A549 (cell line): ENCODE results near the gene SPTB. TPM values are rescaled to one million over a fixed set of nuclear protein-coding genes. Genes with fewer than 3 reads are reported as not detected.

Source experiments
- ATAC-seq, 2 experiments: fragments of 200-7000 bp in 1 of 2; fragments of >200 bp in 1 of 2; cut with Nextera tagmentation in 1 of 2; cut with Tn5 transposase in 1 of 2; 3 replicates each; pipeline versions ENCODE4 v1.8.0 to v1.9.1; 2018 to 2020; ENCODE audit warnings: mild to moderate bottlenecking in 1 of 2, moderate library complexity in 1 of 2
- CTCF ChIA-PET: fragments of 300-600 bp; sonication (Branson Sonifier 250); formaldehyde crosslinking; extraction: SDS; loops from one replicate; lab custom pipeline; 2021; ENCODE audit warnings: antibody characterized with exemption, inconsistent platforms; lab: Yijun Ruan, JAX
- POLR2A ChIA-PET: fragments of 350-600 bp; formaldehyde crosslinking; extraction: SDS; loops from one replicate; lab custom pipeline; 2021; ENCODE audit warnings: antibody characterized with exemption, inconsistent platforms; lab: Yijun Ruan, JAX
- DNase-seq, 2 experiments: peaks; one replicate each; pipeline versions ENCODE4 v3.0.0 to v3.0.0-alpha.2; 2011 to 2016; ENCODE audit warnings: low read depth in 1 of 2, low spot score in 1 of 2
- FAIRE-seq: peaks from 2 replicates; lab custom pipeline; 2011; peaks lifted over from hg19 to GRCh38; lab: Jason Lieb, UNC
- H3K27ac ChIP-seq, 2 experiments: fragments of >200 bp; sonication (Bioruptor Twin); formaldehyde crosslinking; 3 replicates each; pipeline ENCODE4 v1.5.1; 2016 to 2017
- H3K4me1 ChIP-seq: fragments of >200 bp; sonication (Bioruptor Twin); formaldehyde crosslinking; 3 replicates; pipeline ENCODE4 v1.6.1; 2016
- H3K4me2 ChIP-seq: fragments of >200 bp; sonication (Bioruptor Twin); formaldehyde crosslinking; 3 replicates; pipeline ENCODE4 v1.6.1; 2016
- H3K4me3 ChIP-seq: fragments of >200 bp; sonication (Bioruptor Twin); formaldehyde crosslinking; 3 replicates; pipeline ENCODE4 v1.5.1; 2016
- H3K9me3 ChIP-seq: fragments of >200 bp; sonication (Bioruptor Twin); formaldehyde crosslinking; 3 replicates; pipeline ENCODE4 v1.6.1; 2016
- CEBPB ChIP-seq, 2 experiments: fragments of >200 bp in 1 of 2; sonication (Bioruptor Twin) in 1 of 2; formaldehyde crosslinking in 1 of 2; IDR thresholded peaks; 2 replicates each; pipeline ENCODE4 v1.6.1; 2012 to 2016
- CTCF ChIP-seq: fragments of >200 bp; sonication (Bioruptor Twin); formaldehyde crosslinking; IDR thresholded peaks from 3 replicates; pipeline ENCODE4 v1.5.1; 2016
- EP300 ChIP-seq, 2 experiments: fragments of >200 bp; sonication (Bioruptor Twin); formaldehyde crosslinking; IDR thresholded peaks; 2 replicates in 1 of 2; 3 replicates in 1 of 2; pipeline ENCODE4 v1.6.1; 2016 to 2017
- HDAC2 ChIP-seq: fragments of 200-600 bp; sonication (generic); IDR thresholded peaks from 2 replicates; pipeline ENCODE4 v1.6.1; 2016
- HOXB5 ChIP-seq: fragments of 250-450 bp; sonication (Bioruptor Pico); IDR thresholded peaks from 2 replicates; pipeline ENCODE4 v1.5.0; 2020; ENCODE audit warnings: mild to moderate bottlenecking, moderate library complexity
- MAFK ChIP-seq: fragments of 450-650 bp; IDR thresholded peaks from 2 replicates; pipeline ENCODE4 v1.6.1; 2014; ENCODE audit not compliant: partially characterized antibody
- NPAS2 ChIP-seq: fragments of 250-450 bp; sonication (Bioruptor Pico); IDR thresholded peaks from 2 replicates; pipeline ENCODE4 v1.8.0; 2022; ENCODE audit warnings: mild to moderate bottlenecking, moderate library complexity, borderline replicate concordance
- RAD21 ChIP-seq, 2 experiments: fragments of >200 bp in 1 of 2; sonication (Bioruptor Twin) in 1 of 2; formaldehyde crosslinking in 1 of 2; IDR thresholded peaks in 1 of 2; conservative IDR thresholded peaks in 1 of 2; 2 replicates in 1 of 2; 3 replicates in 1 of 2; pipeline ENCODE4 v1.6.1; 2012 to 2018; ENCODE audit warnings: inconsistent platforms in 1 of 2
- RCOR1 ChIP-seq: fragments of 150-350 bp; IDR thresholded peaks from 2 replicates; pipeline ENCODE4 v1.6.1; 2014; ENCODE audit warnings: antibody characterized with exemption, low read length, low read depth
- RFX5 ChIP-seq: fragments of 450-650 bp; IDR thresholded peaks from 2 replicates; pipeline ENCODE4 v1.7.1; 2014; ENCODE audit warnings: antibody characterized with exemption, mild to moderate bottlenecking, moderate library complexity
- RNF2 ChIP-seq: fragments of 200-600 bp; sonication (generic); IDR thresholded peaks from 2 replicates; pipeline ENCODE4 v1.6.1; 2016; ENCODE audit warnings: low read depth, mild to moderate bottlenecking, antibody characterized with exemption, moderate library complexity, borderline replicate concordance
- SMC3 ChIP-seq: fragments of >200 bp; sonication (Bioruptor Twin); formaldehyde crosslinking; IDR thresholded peaks from 3 replicates; pipeline ENCODE4 v1.6.1; 2018; ENCODE audit warnings: inconsistent platforms
- SREBF2 ChIP-seq: fragments of 450-650 bp; IDR thresholded peaks from 2 replicates; pipeline ENCODE4 v1.6.1; 2014; ENCODE audit warnings: mild to moderate bottlenecking, moderate library complexity
- TP53 ChIP-seq: fragments of 250-450 bp; sonication (Bioruptor Pico); IDR thresholded peaks from 2 replicates; pipeline ENCODE4 v1.5.0; 2021; ENCODE audit warnings: mild to moderate bottlenecking, moderate library complexity
- ZC3H11A ChIP-seq: fragments of 450-650 bp; IDR thresholded peaks from 2 replicates; pipeline ENCODE4 v1.6.1; 2014; ENCODE audit warnings: antibody characterized with exemption, mild to moderate bottlenecking
- WGBS: methylation state at CpG from one replicate; pipeline ENCODE4 v1.1.6; 2017; ENCODE audit errors: missing lambda C conversion rate; 5-methylcytosine and 5-hydroxymethylcytosine counted together
- polyA plus RNA-seq, 4 experiments: library from polyadenylated mRNA; depleted of rRNA in 3 of 4; stranded (reverse); fragments of >200 nt; fragmentation: RNase III in 1 of 4; extraction: RNeasy Plus Mini Kit Qiagen cat#74134 plus additional on column Dnase treatment in 1 of 4; gene quantifications; 2 replicates in 3 of 4; 3 replicates in 1 of 4; pipeline ENCODE4 v1.2.3, GENCODE V29; 2011 to 2017
- TF ChIP-seq, protein P1 (sequence below): fragments of 200-600 bp; sonication (generic); IDR thresholded peaks from 2 replicates; pipeline ENCODE4 v1.6.1; 2016; ENCODE audit warnings: antibody characterized with exemption, mild to moderate bottlenecking, moderate library complexity
- TF ChIP-seq, protein P2 (sequence below): fragments of >200 bp; sonication (Bioruptor Twin); formaldehyde crosslinking; IDR thresholded peaks from 3 replicates; pipeline ENCODE4 v1.6.1; 2016

Gene SPTB
- polyA plus RNA-seq, 2 of the 4 experiments (the other 2 are of a cell fraction): 0.27 to 2.1 TPM

DNA sequence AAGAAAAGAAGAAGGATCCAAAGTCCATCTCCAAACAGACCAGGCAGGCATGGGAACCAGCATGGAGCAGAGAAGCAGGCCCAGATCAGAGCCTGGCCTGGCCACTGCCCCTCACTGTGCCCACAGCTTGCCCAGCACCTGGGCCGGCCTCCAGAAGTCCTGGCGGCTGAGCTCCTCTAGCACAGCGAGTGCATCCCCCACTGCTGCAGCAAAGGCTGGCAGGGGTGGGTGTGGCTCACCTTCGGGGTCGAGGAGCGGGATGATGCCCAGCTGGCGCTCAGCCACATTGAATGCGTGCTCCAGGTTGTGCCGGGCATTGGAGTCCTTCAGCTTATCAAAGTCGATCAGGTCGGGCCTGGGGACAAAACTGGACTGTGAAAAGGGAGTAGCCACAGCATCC lies 78.7 kb downstream of the SPTB start:
- no peak for ATAC-seq
- FAIRE-seq: no peak
- Histone ChIP-seq H3K4me1 (peaks cover 28% of the 10 kb centered on the region), H3K4me2 (no peak overlapping the region), H3K27ac (peak overlapping the region in 1 of 2 experiments; percentile 32; a peak in 2 of 6 replicates), H3K9me3 (no peaks in the 10 kb centered on the region), H3K4me3 (no peak overlapping the region)
- DNase-seq: no peak
- ChIA-PET POLR2A (no interaction called here), CTCF (interaction anchor here (0.6 to 7.3 kb wide), 39 partner anchors 8 to 184 kb away, joined by 3 to 213 read pairs (median 6); partner anchors contain the start of gene PLEKHG3)
- 78% methylated on average over 11 of the region's 11 CpGs for WGBS
- TF ChIP-seq NPAS2 (CRISPR knock-in tag) (no peak), TP53 (CRISPR knock-in tag) (no peak), RNF2 (no peak), MAFK (no peak), ZC3H11A (no peak), HOXB5 (CRISPR knock-in tag) (no peak), EP300 (IDR thresholded peaks at IDR 0.05) (no peak), RFX5 (no peak), CEBPB (IDR thresholded peaks at IDR 0.05) (no peak), HDAC2 (no peak), SREBF2 (no peak)
- TF ChIP-seq, protein P1, sequence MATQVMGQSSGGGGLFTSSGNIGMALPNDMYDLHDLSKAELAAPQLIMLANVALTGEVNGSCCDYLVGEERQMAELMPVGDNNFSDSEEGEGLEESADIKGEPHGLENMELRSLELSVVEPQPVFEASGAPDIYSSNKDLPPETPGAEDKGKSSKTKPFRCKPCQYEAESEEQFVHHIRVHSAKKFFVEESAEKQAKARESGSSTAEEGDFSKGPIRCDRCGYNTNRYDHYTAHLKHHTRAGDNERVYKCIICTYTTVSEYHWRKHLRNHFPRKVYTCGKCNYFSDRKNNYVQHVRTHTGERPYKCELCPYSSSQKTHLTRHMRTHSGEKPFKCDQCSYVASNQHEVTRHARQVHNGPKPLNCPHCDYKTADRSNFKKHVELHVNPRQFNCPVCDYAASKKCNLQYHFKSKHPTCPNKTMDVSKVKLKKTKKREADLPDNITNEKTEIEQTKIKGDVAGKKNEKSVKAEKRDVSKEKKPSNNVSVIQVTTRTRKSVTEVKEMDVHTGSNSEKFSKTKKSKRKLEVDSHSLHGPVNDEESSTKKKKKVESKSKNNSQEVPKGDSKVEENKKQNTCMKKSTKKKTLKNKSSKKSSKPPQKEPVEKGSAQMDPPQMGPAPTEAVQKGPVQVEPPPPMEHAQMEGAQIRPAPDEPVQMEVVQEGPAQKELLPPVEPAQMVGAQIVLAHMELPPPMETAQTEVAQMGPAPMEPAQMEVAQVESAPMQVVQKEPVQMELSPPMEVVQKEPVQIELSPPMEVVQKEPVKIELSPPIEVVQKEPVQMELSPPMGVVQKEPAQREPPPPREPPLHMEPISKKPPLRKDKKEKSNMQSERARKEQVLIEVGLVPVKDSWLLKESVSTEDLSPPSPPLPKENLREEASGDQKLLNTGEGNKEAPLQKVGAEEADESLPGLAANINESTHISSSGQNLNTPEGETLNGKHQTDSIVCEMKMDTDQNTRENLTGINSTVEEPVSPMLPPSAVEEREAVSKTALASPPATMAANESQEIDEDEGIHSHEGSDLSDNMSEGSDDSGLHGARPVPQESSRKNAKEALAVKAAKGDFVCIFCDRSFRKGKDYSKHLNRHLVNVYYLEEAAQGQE: no peak
- TF ChIP-seq, protein P2, sequence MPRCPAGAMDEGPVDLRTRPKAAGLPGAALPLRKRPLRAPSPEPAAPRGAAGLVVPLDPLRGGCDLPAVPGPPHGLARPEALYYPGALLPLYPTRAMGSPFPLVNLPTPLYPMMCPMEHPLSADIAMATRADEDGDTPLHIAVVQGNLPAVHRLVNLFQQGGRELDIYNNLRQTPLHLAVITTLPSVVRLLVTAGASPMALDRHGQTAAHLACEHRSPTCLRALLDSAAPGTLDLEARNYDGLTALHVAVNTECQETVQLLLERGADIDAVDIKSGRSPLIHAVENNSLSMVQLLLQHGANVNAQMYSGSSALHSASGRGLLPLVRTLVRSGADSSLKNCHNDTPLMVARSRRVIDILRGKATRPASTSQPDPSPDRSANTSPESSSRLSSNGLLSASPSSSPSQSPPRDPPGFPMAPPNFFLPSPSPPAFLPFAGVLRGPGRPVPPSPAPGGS: no peak

- WGBS: 74% methylated on average over 3 of the region's 3 CpGs
- no peak overlapping the region for H3K4me3 ChIP-seq
- H3K9me3 ChIP-seq: no peaks in the 10 kb centered on the region
- H3K4me2 ChIP-seq: no peak overlapping the region
- ATAC-seq: peak; percentile 30 to 71; a peak in 4 of 6 replicates
- ChIA-PET CTCF (interaction anchor here (0.5 to 7.3 kb wide), 30 partner anchors 9 to 948 kb away, joined by 3 to 213 read pairs (median 6); no protein-coding TSS in a partner anchor), POLR2A (interaction anchor here (1.1 to 1.2 kb wide), 2 partner anchors 11 to 31 kb away, joined by 3 read pairs; no protein-coding TSS in a partner anchor)
- peak overlapping the region; percentile 15 to 32; a peak in 1 of 6 replicates for H3K27ac ChIP-seq
- DNase-seq: peak; percentile 53 to 62
- FAIRE-seq: no peak
- H3K4me1 ChIP-seq: peaks cover 17% of the 10 kb centered on the region
- TF ChIP-seq SMC3: peak; percentile 24; the same call in 2 of the 3 replicates
- peak; percentile 55 for TF ChIP-seq CTCF
- TF ChIP-seq RCOR1: no peak
- peak in 1 of 2 experiments; percentile 30; a peak in 2 of 5 replicates for TF ChIP-seq RAD21 (conservative IDR thresholded peaks at IDR 0.05 in 1 of 2, IDR thresholded peaks at IDR 0.05 in 1 of 2)
These were observed 79.7 kb downstream of the SPTB start for GRCh38 chr14:64800000-64800399.
